Aorta (tissue), 5 donors: ENCODE results near the gene ACAT1. TPM values are rescaled to one million over a fixed set of nuclear protein-coding genes. Genes with fewer than 3 reads are reported as not detected.
"Not testable (repeated sequence)": the region's sequence is repeated elsewhere in the genome, so short reads cannot be mapped to it uniquely, and the experiment has no call there.

Experiments used
- ATAC-seq: fragments of 200-7000 bp; cut with Tn5 transposase; one replicate; pipeline ENCODE4 v1.9.1; 2022; ENCODE audit warnings: moderate library complexity; ENCODE audit not compliant: low FRiP score
- DNase-seq, 2 donors: peaks; one replicate each; pipeline ENCODE4 v3.0.0-alpha.2; 2020
- H3K27ac ChIP-seq, 2 donors: one replicate each; pipeline ENCODE4 v1.5.1; 2013; ENCODE audit warnings: low read length in 2 of 2, mild to moderate bottlenecking in 2 of 2, moderate library complexity in 2 of 2, control low read depth in 1 of 2, inconsistent platforms in 1 of 2, low read depth in 1 of 2
- H3K27me3 ChIP-seq, 2 donors: one replicate each; pipeline ENCODE4 v1.6.1; 2013; ENCODE audit warnings: control low read depth in 1 of 2, low read length in 1 of 2, mild to moderate bottlenecking in 1 of 2, moderate library complexity in 1 of 2; ENCODE audit not compliant: insufficient read depth in 2 of 2, control insufficient read depth in 1 of 2
- H3K36me3 ChIP-seq, 2 donors: one replicate each; pipeline ENCODE4 v1.6.1; 2013; ENCODE audit warnings: control low read depth in 1 of 2, low read length in 1 of 2, mild to moderate bottlenecking in 1 of 2; ENCODE audit not compliant: insufficient read depth in 2 of 2, control insufficient read depth in 1 of 2
- H3K4me1 ChIP-seq, 2 donors: one replicate each; pipeline ENCODE4 v1.6.1; 2013; ENCODE audit warnings: low read length in 2 of 2, control low read depth in 1 of 2, mild to moderate bottlenecking in 1 of 2, moderate library complexity in 1 of 2; ENCODE audit not compliant: insufficient read depth in 2 of 2, control insufficient read depth in 1 of 2
- H3K4me3 ChIP-seq, 2 donors: one replicate each; pipeline ENCODE4 v1.5.1; 2013; ENCODE audit warnings: low read length in 2 of 2, control low read depth in 1 of 2, mild to moderate bottlenecking in 1 of 2
- H3K9me3 ChIP-seq: one replicate; pipeline ENCODE4 v1.6.1; 2013; ENCODE audit warnings: mild to moderate bottlenecking, low read length; ENCODE audit not compliant: control insufficient read depth
- WGBS, 2 donors: extraction: QIAGEN DNeasy Blood & Tissue Kit; methylation state at CpG; one replicate each; pipeline ENCODE4 v1.1.7; 2013; 5-methylcytosine and 5-hydroxymethylcytosine counted together
- intact Hi-C, 2 donors: fragments of 100-400 bp; cut with DNase I; formaldehyde crosslinking; loops; one replicate each; pipeline versions ENCODE4 v1.14.2 to v1.15.0; 2022
- polyA plus RNA-seq, 2 donors: library from polyadenylated mRNA; stranded (reverse); fragments of 200-250 nt; gene quantifications; one replicate each; pipeline ENCODE4 v1.2.3, GENCODE V29; 2013
- total RNA-seq, 2 donors: library from RNA; stranded (reverse); fragmentation: NEBNext Ultra II Directional; extraction: Animal tissue kit (Norgen Biotek cat#: 25700); gene quantifications; one replicate each; pipeline ENCODE4 v1.2.1, GENCODE V29; 2021
- donor health status: healthy with polysubstance abuse.
- donor health status: Bipolar disorder and iron deficiency.
- donor health status: DM: no; HTN: no; CAD: no.
- donor health status: DM: no; HTN: no; CAD: no.
- donor health status: DM: yes; HTN: yes; CAD: no.

ACAT1 gene
- total and polyA plus RNA-seq, 4 donors: 65.8 to 102 (median 74.1) TPM

GRCh38 chr11:108135845-108136544 lies 14.6 kb downstream of the ACAT1 start:
- Histone ChIP-seq H3K27ac (no peak overlapping the region), H3K36me3 (peaks cover 0 to 7% of the 10 kb centered on the region in 2 donors), H3K27me3 (no peaks in the 10 kb centered on the region)

GRCh38 chr11:108137212-108137611 lies 15.8 kb downstream of the ACAT1 start:
- H3K27me3 ChIP-seq: no peaks in the 10 kb centered on the region
- no peak overlapping the region for H3K27ac ChIP-seq
- no peak for DNase-seq
- H3K4me1 ChIP-seq: no peaks in the 10 kb centered on the region
- ATAC-seq: no peak
- H3K36me3 ChIP-seq: peaks cover 2 to 9% of the 10 kb centered on the region in 2 donors
- no peak overlapping the region for H3K4me3 ChIP-seq
- 96 to 100% methylated on average over 1 of the region's 1 CpG for whole genome bisulfite sequencing, 2 donors
- H3K9me3 ChIP-seq: no peaks in the 10 kb centered on the region
- intact Hi-C loops: no loop called here

More at GRCh38 chr11:108135845-108136544, 14.6 kb downstream of the ACAT1 start:
- ATAC-seq (no peak), DNase-seq (no peak)
- intact Hi-C loops: no loop called here
- Histone ChIP-seq H3K9me3 (no peaks in the 10 kb centered on the region), H3K4me1 (peaks cover 0 to 1% of the 10 kb centered on the region in 2 donors), H3K4me3 (no peak overlapping the region)
- WGBS, 2 donors: 63 to 73% methylated on average over 2 of the region's 2 CpGs

GRCh38 chr11:108142304-108142703 lies 20.9 kb downstream of the ACAT1 start:
- no peak overlapping the region for H3K4me3 ChIP-seq
- WGBS, 2 donors: 95% methylated on average over 7 of the region's 7 CpGs
- DNase-seq (no peak), ATAC-seq (no peak)
- no peaks in the 10 kb centered on the region for H3K4me1 ChIP-seq
- no peak overlapping the region for H3K27ac ChIP-seq
- intact Hi-C loops: no loop called here
- no peaks in the 10 kb centered on the region for H3K9me3 ChIP-seq
- H3K27me3 ChIP-seq: no peaks in the 10 kb centered on the region
- H3K36me3 ChIP-seq: peaks cover 9% of the 10 kb centered on the region in 2 donors

DNA sequence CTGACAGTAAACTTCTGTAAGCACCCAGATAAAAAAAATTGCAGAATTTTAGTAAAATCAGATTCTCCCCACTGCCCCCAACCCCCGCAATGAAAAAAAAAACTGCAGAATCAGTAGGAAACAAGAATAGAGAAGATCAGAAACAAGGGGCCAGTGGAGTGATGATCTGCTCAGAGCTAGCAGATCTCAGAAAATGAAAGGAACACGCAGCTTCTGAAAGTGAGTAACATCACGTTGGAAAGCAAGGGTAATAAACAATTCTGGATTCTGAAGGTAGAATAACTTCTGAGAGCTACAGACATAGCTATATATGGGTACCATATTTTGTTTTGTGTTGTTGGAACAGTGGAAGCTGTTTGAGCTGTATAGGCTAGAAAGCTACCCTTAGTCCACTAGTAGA lies 23.2 kb downstream of the ACAT1 start:
- Histone ChIP-seq H3K36me3 (peaks cover 9 to 11% of the 10 kb centered on the region in 2 donors), H3K27ac (no peak overlapping the region), H3K4me1 (no peaks in the 10 kb centered on the region), H3K9me3 (no peaks in the 10 kb centered on the region), H3K4me3 (no peak overlapping the region), H3K27me3 (no peaks in the 10 kb centered on the region)
- intact Hi-C loops: no loop called here
- 87 to 90% methylated on average over 3 of the region's 3 CpGs for WGBS, 2 donors
- DNase-seq (no peak), ATAC-seq (no peak)

DNA sequence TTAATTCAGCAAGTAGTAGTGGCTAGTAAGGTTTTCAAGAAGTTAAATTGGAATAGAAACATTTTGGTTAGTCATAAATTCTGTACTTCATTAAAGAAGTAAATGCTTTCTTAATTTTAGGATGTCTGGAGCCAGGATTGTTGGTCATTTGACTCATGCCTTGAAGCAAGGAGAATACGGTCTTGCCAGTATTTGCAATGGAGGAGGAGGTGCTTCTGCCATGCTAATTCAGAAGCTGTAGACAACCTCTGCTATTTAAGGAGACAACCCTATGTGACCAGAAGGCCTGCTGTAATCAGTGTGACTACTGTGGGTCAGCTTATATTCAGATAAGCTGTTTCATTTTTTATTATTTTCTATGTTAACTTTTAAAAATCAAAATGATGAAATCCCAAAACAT lies 25.8 kb downstream of the ACAT1 start:
- intact Hi-C loops: no loop called here
- Histone ChIP-seq H3K27ac (no peak overlapping the region), H3K4me3 (no peak overlapping the region), H3K4me1 (no peaks in the 10 kb centered on the region), H3K27me3 (no peaks in the 10 kb centered on the region), H3K36me3 (peaks cover 0 to 10% of the 10 kb centered on the region in 2 donors), H3K9me3 (no peaks in the 10 kb centered on the region)
- no peak for DNase-seq
- WGBS, 2 donors: 46 to 48% methylated on average over 1 of the region's 1 CpG
- no peak for ATAC-seq

DNA sequence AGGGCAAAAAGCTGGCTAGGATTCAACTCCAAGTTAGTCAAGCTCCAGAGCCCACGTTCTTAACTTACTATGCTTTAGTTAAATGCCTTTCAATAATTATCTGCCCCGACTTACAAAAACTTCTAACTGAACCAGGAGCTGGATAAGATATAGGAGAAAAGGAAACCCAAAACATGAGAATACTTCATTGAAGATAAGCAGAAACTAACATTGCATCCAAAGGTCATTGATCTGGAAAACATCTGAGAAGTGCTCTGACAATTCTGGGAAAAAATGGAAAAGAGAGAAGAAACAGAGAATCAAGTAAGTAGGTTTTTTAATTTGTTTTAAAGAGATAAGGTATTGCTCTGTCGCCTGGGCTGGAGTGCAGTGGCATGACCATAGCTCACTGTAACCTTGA lies 27.2 kb downstream of the ACAT1 start:
- intact Hi-C loops: no loop called here
- H3K9me3 ChIP-seq: no peaks in the 10 kb centered on the region
- H3K4me3 ChIP-seq: no peak overlapping the region
- H3K27ac ChIP-seq: no peak overlapping the region
- DNase-seq: no peak
- no peaks in the 10 kb centered on the region for H3K4me1 ChIP-seq
- 41 to 48% methylated on average over 3 of the region's 3 CpGs for WGBS, 2 donors
- H3K36me3 ChIP-seq: peaks cover 0 to 7% of the 10 kb centered on the region in 2 donors
- no peaks in the 10 kb centered on the region for H3K27me3 ChIP-seq
- ATAC-seq: no peak

- ATAC-seq: no peak
- H3K27me3 ChIP-seq: no peaks in the 10 kb centered on the region
- peaks cover 0 to 1% of the 10 kb centered on the region in 2 donors for H3K36me3 ChIP-seq
- intact Hi-C loops: no loop called here
- no peak overlapping the region for H3K4me3 ChIP-seq
- no peak for DNase-seq
- WGBS, 2 donors: 43 to 59% methylated on average over 2 of the region's 2 CpGs
- no peaks in the 10 kb centered on the region for H3K4me1 ChIP-seq
- H3K9me3 ChIP-seq: no peaks in the 10 kb centered on the region
- no peak overlapping the region for H3K27ac ChIP-seq
Observed at GRCh38 chr11:108154591-108154990, 33.2 kb downstream of the ACAT1 start.

GRCh38 chr11:108160970-108161566 lies 39.7 kb downstream of the ACAT1 start:
- 91% methylated on average over 5 of the region's 5 CpGs for WGBS, 2 donors
- intact Hi-C loops: no loop called here
- DNase-seq (no peak), ATAC-seq (no peak)
- Histone ChIP-seq H3K4me1 (no peaks in the 10 kb centered on the region), H3K9me3 (no peaks in the 10 kb centered on the region), H3K27ac (no peak overlapping the region), H3K36me3 (peaks cover 0 to 6% of the 10 kb centered on the region in 2 donors), H3K4me3 (no peak overlapping the region), H3K27me3 (no peaks in the 10 kb centered on the region)

GRCh38 chr11:108162878-108163277 lies 41.5 kb downstream of the ACAT1 start:
- H3K9me3 ChIP-seq, H3K27me3 ChIP-seq, H3K4me1 ChIP-seq, H3K4me3 ChIP-seq, intact Hi-C loops, H3K36me3 ChIP-seq, H3K27ac ChIP-seq, DNase-seq, ATAC-seq: not testable (repeated sequence)
- 79 to 94% methylated on average over 6 of the region's 6 CpGs for WGBS, 2 donors
